Activated naive CD8-positive, alpha-beta T cell treated with anti-CD3 and anti-CD28 coated beads, Interleukin-2, amount 10 ng/mL, durations not matched to agents 7 days and 5 days (primary cell): ENCODE measurements around the gene CLMN. TPM values are rescaled to one million over a fixed set of nuclear protein-coding genes. Genes with fewer than 3 reads are reported as not detected.

Experiments used
- ATAC-seq: fragments of 150-1000 bp; cut with Tn5 transposase; one replicate; pipeline ENCODE4 v1.10.0; 2021; ENCODE audit warnings: low read depth, moderate library complexity
- POLR2A ChIA-PET: fragments of 350-600 bp; sonication (Branson Sonifier 250); formaldehyde crosslinking; loops from one replicate; lab custom pipeline; 2021; ENCODE audit warnings: antibody characterized with exemption; lab: Charles Lee
- DNase-seq: peaks from one replicate; pipeline ENCODE4 v3.0.0; 2021
- H3K27ac Mint-ChIP-seq: one replicate; pipeline ENCODE4 v1.8.0; 2022; ENCODE audit warnings: mild to moderate bottlenecking, mixed read lengths
- H3K27me3 Mint-ChIP-seq: one replicate; pipeline ENCODE4 v1.8.0; 2022; ENCODE audit warnings: mild to moderate bottlenecking, moderate library complexity, mixed read lengths
- H3K36me3 Mint-ChIP-seq: one replicate; pipeline ENCODE4 v1.8.0; 2021; ENCODE audit warnings: mild to moderate bottlenecking, mixed read lengths
- H3K4me1 Mint-ChIP-seq: one replicate; pipeline ENCODE4 v1.8.0; 2021; ENCODE audit warnings: mixed read lengths
- H3K4me3 Mint-ChIP-seq: one replicate; pipeline ENCODE4 v1.8.0; 2022; ENCODE audit warnings: mild to moderate bottlenecking, moderate library complexity, mixed read lengths
- H3K9me3 Mint-ChIP-seq: one replicate; pipeline ENCODE4 v1.8.0; 2021; ENCODE audit warnings: mixed read lengths
- total RNA-seq, 2 experiments: library from RNA; stranded (reverse); gene quantifications; one replicate each; pipeline ENCODE4 v1.2.3, GENCODE V29; 2021

Gene CLMN
- total RNA-seq, 2 experiments from 2014 or later = 3.7 to 4.3 TPM

- Mint-ChIP-seq H3K9me3 (peaks cover 7% of the 10 kb centered on the region), H3K27me3 (no peaks in the 10 kb centered on the region), H3K4me3 (no peak overlapping the region), H3K36me3 (peaks cover 3% of the 10 kb centered on the region), H3K27ac (no peak overlapping the region), H3K4me1 (no peaks in the 10 kb centered on the region)
- ATAC-seq (no peak), DNase-seq (no peak)
- POLR2A ChIA-PET = no interaction called here
These were observed 154.2 kb downstream of the CLMN start for GRCh38 chr14:95165517-95165916.

GRCh38 chr14:95164506-95164905, 155.2 kb downstream of the CLMN start:
- no peak overlapping the region for H3K4me3 Mint-ChIP-seq

GRCh38 chr14:95163666-95164065, 156.0 kb downstream of the CLMN start:
- peaks cover 3% of the 10 kb centered on the region for H3K36me3 Mint-ChIP-seq
- no peak overlapping the region for H3K27ac Mint-ChIP-seq
- peaks cover 7% of the 10 kb centered on the region for H3K9me3 Mint-ChIP-seq
- H3K4me1 Mint-ChIP-seq = no peaks in the 10 kb centered on the region
- ATAC-seq = no peak
- no peak overlapping the region for H3K4me3 Mint-ChIP-seq
- DNase-seq = no peak
- POLR2A ChIA-PET = no interaction called here
- no peaks in the 10 kb centered on the region for H3K27me3 Mint-ChIP-seq

More at GRCh38 chr14:95164506-95164905, 155.2 kb downstream of the CLMN start:
- Mint-ChIP-seq H3K27me3 (no peaks in the 10 kb centered on the region), H3K27ac (no peak overlapping the region), H3K9me3 (peaks cover 7% of the 10 kb centered on the region), H3K4me1 (no peaks in the 10 kb centered on the region), H3K36me3 (peaks cover 3% of the 10 kb centered on the region)
- no peak for DNase-seq
- ATAC-seq = no peak
- POLR2A ChIA-PET = no interaction called here

- peaks cover 3% of the 10 kb centered on the region for H3K36me3 Mint-ChIP-seq
- H3K27ac Mint-ChIP-seq = no peak overlapping the region
- no peak overlapping the region for H3K4me3 Mint-ChIP-seq
- peaks cover under 1% of the 10 kb centered on the region for H3K4me1 Mint-ChIP-seq
- POLR2A ChIA-PET = no interaction called here
- H3K9me3 Mint-ChIP-seq = peaks cover 7% of the 10 kb centered on the region
- no peaks in the 10 kb centered on the region for H3K27me3 Mint-ChIP-seq
- ATAC-seq (no peak), DNase-seq (no peak)
These were observed 156.6 kb downstream of the CLMN start for GRCh38 chr14:95163132-95163531.

GRCh38 chr14:95162641-95163040, 157.1 kb downstream of the CLMN start:
- POLR2A ChIA-PET = no interaction called here
- Mint-ChIP-seq H3K36me3 (peaks cover 3% of the 10 kb centered on the region), H3K27me3 (no peaks in the 10 kb centered on the region), H3K27ac (no peak overlapping the region), H3K4me1 (peaks cover 3% of the 10 kb centered on the region), H3K9me3 (peaks cover 7% of the 10 kb centered on the region), H3K4me3 (no peak overlapping the region)
- ATAC-seq (no peak), DNase-seq (no peak)

- Mint-ChIP-seq H3K9me3 (no peaks in the 10 kb centered on the region), H3K27me3 (no peaks in the 10 kb centered on the region), H3K36me3 (peaks cover 6% of the 10 kb centered on the region), H3K27ac (peak within 1 kb of the TSS; percentile 99), H3K4me3 (peak within 1 kb of the TSS; percentile 89), H3K4me1 (peaks cover 25% of the 10 kb centered on the region)
- DNase-seq (peak; percentile 97), ATAC-seq (peak; percentile 79)
- POLR2A ChIA-PET = interaction anchor here (0.5 kb wide), 1 partner anchor 162 kb away, joined by 3 read pairs; no protein-coding TSS in a partner anchor
These were observed 162.2 kb downstream of the CLMN start, which contains the start of gene DICER1 for GRCh38 chr14:95157327-95158189. TSS of gene DICER1 (minus strand) at chr14:95157529. CDS start at chr14:95133458, 24,071 bp downstream.

GRCh38 chr14:95157048-95157326, 162.7 kb downstream of the CLMN start:
- no peaks in the 10 kb centered on the region for H3K9me3 Mint-ChIP-seq
- H3K4me3 Mint-ChIP-seq = peak overlapping the region; percentile 89

GRCh38 chr14:95156161-95157047, 163.3 kb downstream of the CLMN start:
- POLR2A ChIA-PET = interaction anchor here (0.6 to 1.0 kb wide), 2 partner anchors 25 to 1209 kb away, joined by 3 to 4 read pairs; no protein-coding TSS in a partner anchor

More at GRCh38 chr14:95157048-95157326, 162.7 kb downstream of the CLMN start:
- POLR2A ChIA-PET = interaction anchor here (0.5 to 1.0 kb wide), 2 partner anchors 26 to 162 kb away, joined by 3 read pairs; no protein-coding TSS in a partner anchor
- peak overlapping the region; percentile 99 for H3K27ac Mint-ChIP-seq
- peak; percentile 41 for ATAC-seq
- H3K36me3 Mint-ChIP-seq = peaks cover 6% of the 10 kb centered on the region
- peaks cover 26% of the 10 kb centered on the region for H3K4me1 Mint-ChIP-seq
- no peaks in the 10 kb centered on the region for H3K27me3 Mint-ChIP-seq
- DNase-seq = no peak

GRCh38 chr14:95155045-95155444, 164.7 kb downstream of the CLMN start:
- ATAC-seq (no peak), DNase-seq (no peak)
- Mint-ChIP-seq H3K4me3 (peak overlapping the region; percentile 86), H3K36me3 (peaks cover 6% of the 10 kb centered on the region), H3K9me3 (no peaks in the 10 kb centered on the region), H3K27ac (peak overlapping the region; percentile 50), H3K27me3 (no peaks in the 10 kb centered on the region), H3K4me1 (peaks cover 30% of the 10 kb centered on the region)
- POLR2A ChIA-PET = no interaction called here

More at GRCh38 chr14:95156161-95157047, 163.3 kb downstream of the CLMN start:
- Mint-ChIP-seq H3K4me3 (peak overlapping the region; percentile 86), H3K9me3 (no peaks in the 10 kb centered on the region), H3K27ac (peak overlapping the region; percentile 67), H3K27me3 (no peaks in the 10 kb centered on the region), H3K36me3 (peaks cover 6% of the 10 kb centered on the region), H3K4me1 (peaks cover 30% of the 10 kb centered on the region)
- ATAC-seq (peak; percentile 19), DNase-seq (no peak)

GRCh38 chr14:95153866-95154265, 165.8 kb downstream of the CLMN start:
- POLR2A ChIA-PET = no interaction called here
- Mint-ChIP-seq H3K27ac (no peak overlapping the region), H3K36me3 (peaks cover 6% of the 10 kb centered on the region), H3K27me3 (no peaks in the 10 kb centered on the region), H3K4me1 (peaks cover 32% of the 10 kb centered on the region), H3K4me3 (no peak overlapping the region), H3K9me3 (no peaks in the 10 kb centered on the region)
- ATAC-seq = no peak
- DNase-seq = no peak

GRCh38 chr14:95151561-95151960, 168.1 kb downstream of the CLMN start:
- peaks cover 16% of the 10 kb centered on the region for H3K36me3 Mint-ChIP-seq
- no peaks in the 10 kb centered on the region for H3K27me3 Mint-ChIP-seq
- POLR2A ChIA-PET = no interaction called here
- H3K4me3 Mint-ChIP-seq = no peak overlapping the region
- H3K9me3 Mint-ChIP-seq = peaks cover 7% of the 10 kb centered on the region
- no peak overlapping the region for H3K27ac Mint-ChIP-seq
- H3K4me1 Mint-ChIP-seq = peaks cover 35% of the 10 kb centered on the region
- no peak for DNase-seq
- no peak for ATAC-seq

- Mint-ChIP-seq H3K9me3 (peaks cover 11% of the 10 kb centered on the region), H3K27ac (peak overlapping the region; percentile 3), H3K4me3 (no peak overlapping the region), H3K36me3 (peaks cover 23% of the 10 kb centered on the region), H3K27me3 (no peaks in the 10 kb centered on the region), H3K4me1 (peaks cover 32% of the 10 kb centered on the region)
- ATAC-seq (no peak), DNase-seq (no peak)
- POLR2A ChIA-PET = no interaction called here
These were observed 168.8 kb downstream of the CLMN start for GRCh38 chr14:95150910-95151309.

GRCh38 chr14:95149441-95149840, 170.3 kb downstream of the CLMN start:
- Mint-ChIP-seq H3K4me1 (peaks cover 26% of the 10 kb centered on the region), H3K36me3 (peaks cover 31% of the 10 kb centered on the region), H3K27me3 (no peaks in the 10 kb centered on the region), H3K4me3 (no peak overlapping the region), H3K27ac (peak overlapping the region; percentile 42), H3K9me3 (peaks cover 18% of the 10 kb centered on the region)
- POLR2A ChIA-PET = no interaction called here
- ATAC-seq (no peak), DNase-seq (no peak)
